GM12891 (cell line): ENCODE data around the gene SEPHS2.

Experiments used
- PAX5 ChIP-seq: IDR thresholded peaks from 2 replicates; pipeline ENCODE4 v1.6.1; 2011; ENCODE audit warnings: low read length, moderate library complexity, mild to moderate bottlenecking; ENCODE audit not compliant: insufficient read depth, severe bottlenecking
- POLR2A ChIP-seq: IDR thresholded peaks from 2 replicates; pipeline ENCODE4 v1.6.1; 2011; ENCODE audit warnings: low read depth, low read length, control low read depth
- POLR2AphosphoS5 ChIP-seq: IDR thresholded peaks from 2 replicates; pipeline ENCODE4 v1.6.1; 2011; ENCODE audit warnings: low read depth, low read length, control low read depth
- POU2F2 ChIP-seq: IDR thresholded peaks from 2 replicates; pipeline ENCODE4 v1.6.1; 2011; ENCODE audit warnings: low read depth, mild to moderate bottlenecking, control low read depth, low read length, moderate library complexity
- SPI1 ChIP-seq: IDR thresholded peaks from 2 replicates; pipeline ENCODE4 v1.6.1; 2011; ENCODE audit warnings: low read depth, low read length, control low read depth
- TAF1 ChIP-seq: IDR thresholded peaks from 2 replicates; pipeline ENCODE4 v1.6.1; 2011; ENCODE audit warnings: low read depth, low read length, control low read depth

DNA sequence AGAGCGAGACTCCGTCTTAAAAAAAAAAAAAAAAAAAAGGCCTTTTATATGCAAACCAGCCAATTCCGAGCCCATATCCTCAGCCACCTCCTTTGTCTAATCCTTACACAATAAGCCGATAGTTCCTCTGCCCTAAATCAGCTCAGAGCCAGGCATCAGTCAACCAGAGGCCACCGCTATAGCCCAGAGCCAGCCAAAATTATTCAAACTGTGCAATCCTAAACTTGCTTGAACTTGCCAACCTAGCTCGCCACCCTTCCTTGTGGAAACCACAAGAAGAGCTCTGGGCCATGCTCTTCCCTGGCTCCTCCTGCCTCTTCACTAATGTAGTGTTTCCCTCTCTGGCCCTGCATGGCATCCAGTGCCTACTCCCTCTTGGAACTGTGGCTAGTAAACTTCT, 44.5 kb upstream of the SEPHS2 start:
- TF ChIP-seq POLR2A (no peak), POU2F2 (no peak), POLR2AphosphoS5 (no peak), TAF1 (no peak), PAX5 (no peak), SPI1 (no peak)
